SKM-1 treated with dmso at 0.1 percent for 144 hours (cell line): Measurements from ENCODE around the gene SOX6.
"Not testable (repeated sequence)": the region's sequence is repeated elsewhere in the genome, so short reads cannot be mapped to it uniquely, and the experiment has no call there.

ENCODE experiments used
- DNase-seq: peaks from one replicate; lab custom pipeline; 2025; ENCODE audit not compliant: unreplicated experiment; lab: John Stamatoyannopoulos, UW

SOX6 gene

DNA sequence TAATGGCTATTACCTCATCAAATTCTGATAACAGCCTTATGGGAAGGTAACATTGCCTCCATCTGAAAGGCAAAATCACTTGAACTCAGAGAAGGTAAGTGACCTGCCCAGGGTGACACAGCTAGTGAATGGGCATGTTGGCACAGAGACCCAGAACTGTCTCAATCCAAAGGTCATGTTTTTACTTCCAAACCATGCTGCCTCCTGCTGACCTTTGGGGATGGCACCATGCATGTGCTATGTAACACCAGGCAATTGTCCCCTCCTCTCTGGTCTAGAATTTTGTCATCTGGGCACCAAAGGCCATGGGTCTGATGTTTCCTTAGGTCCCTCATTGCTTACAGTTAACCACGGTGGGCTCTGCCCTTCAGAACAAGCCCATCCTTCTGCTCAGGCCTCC is 417.4 kb downstream of the SOX6 start:
- DNase-seq: no peak

GRCh38 chr11:15938121-15938611 is 418.2 kb downstream of the SOX6 start:
- DNase-seq: no peak

- DNase-seq: no peak
These were observed 418.7 kb downstream of the SOX6 start for GRCh38 chr11:15937601-15938120.

GRCh38 chr11:15936011-15936410 is 420.3 kb downstream of the SOX6 start:
- no peak for DNase-seq

DNA sequence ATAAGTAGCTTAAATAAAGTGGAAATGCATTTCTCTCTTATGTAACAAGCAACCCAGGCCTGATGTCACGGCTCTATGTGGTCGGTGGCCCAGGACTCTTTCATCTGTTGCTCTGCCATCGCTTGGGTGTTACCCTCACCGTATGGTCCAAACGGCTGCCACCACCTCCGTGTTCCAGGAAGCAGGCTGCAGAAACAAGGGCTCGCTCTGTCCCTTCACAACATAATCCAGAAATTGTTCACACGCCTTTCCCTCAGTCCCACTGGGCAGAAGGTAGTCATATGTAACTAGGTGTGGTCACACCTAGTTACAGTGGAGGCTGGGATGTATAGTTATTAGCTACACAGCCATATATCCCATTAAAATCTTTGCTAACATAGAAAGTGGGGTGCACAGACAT is 421.0 kb downstream of the SOX6 start:
- DNase-seq: no peak

- DNase-seq: no peak
These were observed 422.3 kb downstream of the SOX6 start for GRCh38 chr11:15933886-15934625.

- no peak for DNase-seq
These were observed 423.9 kb downstream of the SOX6 start for GRCh38 chr11:15932417-15932816.

- no peak for DNase-seq
These were observed 424.8 kb downstream of the SOX6 start for GRCh38 chr11:15931497-15931896.

- no peak for DNase-seq
These were observed 425.8 kb downstream of the SOX6 start for GRCh38 chr11:15930442-15931025.

GRCh38 chr11:15929371-15929901 is 426.9 kb downstream of the SOX6 start:
- DNase-seq: no peak

DNA sequence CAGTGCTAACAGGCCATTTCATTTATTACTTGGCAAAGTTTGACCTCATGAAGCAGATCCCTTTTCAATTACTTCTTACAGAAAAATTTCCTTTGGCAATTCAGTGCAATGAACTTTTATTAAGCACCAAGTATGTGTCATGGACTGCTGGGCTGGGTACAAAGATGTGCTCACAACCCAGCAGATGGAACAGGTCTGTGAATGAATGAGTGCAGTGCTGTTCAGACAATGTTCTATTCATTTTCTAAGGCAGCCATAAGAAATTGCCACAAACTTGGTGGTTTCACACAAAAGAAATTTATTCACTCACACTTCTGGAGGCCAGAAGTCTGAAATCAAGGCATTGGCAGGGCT is 428.5 kb downstream of the SOX6 start:
- DNase-seq: no peak

DNA sequence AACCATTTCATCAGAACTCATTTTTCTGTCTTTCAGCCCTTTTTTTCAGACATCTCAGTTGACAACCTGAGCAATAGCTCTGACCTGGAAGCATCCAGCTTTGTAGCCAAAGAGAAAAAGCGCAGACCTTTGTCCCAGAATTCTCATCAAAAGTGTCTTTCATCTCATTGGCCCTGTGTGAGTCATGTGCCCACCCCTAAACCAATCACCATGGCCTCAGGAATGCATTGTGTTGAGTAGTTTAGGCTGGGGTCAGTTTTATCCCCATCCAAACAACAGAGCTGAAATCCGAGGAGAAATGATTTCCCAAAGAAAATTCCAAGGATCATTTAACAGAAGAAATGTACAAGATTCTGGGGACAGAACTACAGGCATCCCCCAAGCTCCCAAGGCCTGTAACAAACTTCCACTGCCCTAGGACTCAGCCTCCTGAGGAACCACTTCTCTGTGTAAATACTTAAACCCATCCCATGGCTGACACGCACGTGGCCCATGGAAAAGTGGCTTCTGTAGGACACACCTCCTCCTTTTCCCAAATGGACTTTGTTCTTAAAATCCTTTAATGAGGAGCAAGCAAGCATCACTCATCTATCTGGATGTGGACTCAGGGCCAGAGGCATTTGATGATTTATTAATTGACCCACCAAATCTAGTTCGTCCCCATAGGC is 429.0 kb downstream of the SOX6 start:
- no peak for DNase-seq

DNA sequence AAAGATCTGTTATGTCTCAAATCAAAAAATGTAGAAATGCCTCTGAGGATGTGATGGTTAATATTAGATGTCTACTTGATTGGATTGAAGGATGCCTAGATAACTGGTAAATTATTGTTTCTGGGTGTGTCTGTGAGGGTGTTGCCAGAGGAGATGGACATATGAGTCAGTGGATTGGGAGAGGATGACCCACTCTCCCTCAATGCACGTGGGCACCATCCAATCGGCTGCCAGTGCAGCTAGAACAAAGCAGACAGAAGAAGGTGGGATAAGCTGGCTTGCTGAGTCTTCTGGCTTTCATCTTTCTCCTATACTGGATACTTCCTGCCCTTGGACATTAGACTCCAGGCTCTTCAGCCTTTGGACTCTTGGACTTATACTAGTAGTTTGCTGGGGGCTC is 430.3 kb downstream of the SOX6 start:
- no peak for DNase-seq

DNA sequence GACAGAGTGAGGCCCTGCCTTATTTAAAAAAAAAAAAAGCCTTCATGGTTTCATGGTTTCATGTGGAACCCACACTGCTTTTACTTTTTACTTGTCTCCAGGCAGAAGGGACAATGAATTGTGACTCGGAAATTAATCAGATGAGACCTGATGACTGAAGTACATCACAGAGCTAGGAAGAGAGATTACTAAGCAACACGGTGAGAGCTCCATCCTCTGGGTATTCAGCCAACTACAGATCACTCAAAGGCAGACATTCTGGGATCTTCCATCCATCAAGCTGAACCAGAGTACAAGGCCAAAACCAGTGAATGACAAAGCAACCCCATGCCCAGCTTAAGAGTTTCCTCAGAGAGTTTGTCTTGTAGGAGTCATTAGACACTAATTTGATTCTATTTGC is 433.2 kb downstream of the SOX6 start:
- no peak for DNase-seq

DNA sequence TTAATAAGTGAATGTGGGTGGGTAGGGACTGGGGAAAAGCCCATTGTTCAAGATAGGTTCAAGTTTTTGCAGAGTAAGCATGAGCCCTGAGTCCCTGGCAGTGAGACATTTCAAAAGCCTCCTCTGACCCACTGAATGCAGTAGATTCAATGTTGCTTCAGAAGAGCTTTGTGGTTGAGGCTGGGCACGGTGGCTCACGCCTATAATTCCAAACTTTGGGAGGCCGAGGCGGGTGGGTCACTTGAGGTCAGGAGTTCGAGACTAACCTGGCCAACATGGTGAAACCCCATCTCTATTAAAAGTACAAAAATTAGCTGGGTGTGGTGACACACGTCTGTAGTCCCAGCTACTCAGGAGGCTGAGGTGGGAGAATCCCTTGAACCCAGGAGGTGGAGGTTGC is 433.6 kb downstream of the SOX6 start:
- DNase-seq: not testable (repeated sequence)

DNA sequence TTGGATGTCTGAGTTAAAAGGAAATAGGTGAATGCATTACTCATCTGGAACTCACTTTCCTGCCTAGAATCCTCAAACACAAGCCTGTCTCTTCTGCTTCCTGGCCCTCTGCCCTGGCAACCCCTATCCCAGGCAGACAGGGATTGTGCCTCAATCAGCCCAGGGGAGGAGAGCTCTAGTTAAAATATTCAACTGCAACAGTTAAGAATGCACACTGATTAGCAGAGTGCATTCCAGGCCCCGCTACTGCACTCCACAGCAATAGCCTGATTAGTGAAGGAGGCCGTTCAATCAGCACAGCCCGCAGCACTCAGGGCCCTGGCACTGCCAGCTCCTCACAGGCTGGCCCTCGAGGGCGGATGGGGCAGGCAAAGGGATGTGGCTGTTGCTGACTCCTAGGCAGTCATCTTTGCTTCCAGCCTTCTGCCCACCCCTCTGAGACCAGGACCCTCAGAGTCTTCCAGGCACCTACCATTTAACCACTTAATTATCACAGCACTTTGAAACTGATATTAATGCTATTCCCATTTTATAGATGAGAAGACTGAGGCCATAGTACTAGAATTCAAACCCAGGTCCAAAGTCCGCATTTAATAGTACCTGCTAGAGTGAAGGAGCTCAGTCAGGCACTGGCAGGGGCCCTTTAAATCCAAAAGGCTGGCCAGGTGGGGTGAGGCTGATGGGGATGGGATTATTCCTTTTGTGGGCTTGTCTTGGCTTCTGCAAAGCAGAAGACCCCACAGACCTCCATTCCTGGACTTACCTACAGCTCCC is 435.3 kb downstream of the SOX6 start:
- no peak for DNase-seq

- DNase-seq: no peak
These were observed 437.7 kb downstream of the SOX6 start for GRCh38 chr11:15918674-15919073.

DNA sequence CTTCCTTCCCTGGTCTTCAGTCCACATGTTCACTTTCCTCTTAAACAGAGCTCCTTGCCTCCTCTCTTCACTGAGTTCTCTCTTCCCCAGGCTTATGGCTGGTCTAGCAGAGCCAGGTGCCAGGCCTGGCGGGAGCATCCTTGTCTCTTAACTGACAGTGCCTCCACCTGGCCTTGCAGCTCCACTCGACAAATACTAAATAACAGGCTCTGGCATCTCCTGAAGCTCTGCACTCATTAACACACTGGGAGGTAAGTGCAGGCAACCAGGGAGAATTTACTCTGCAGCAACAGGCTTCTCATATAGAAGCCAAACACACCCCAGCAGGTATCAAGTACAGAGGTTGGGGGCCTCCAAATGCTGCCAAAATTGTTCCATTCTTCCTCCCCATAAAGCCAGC is 438.1 kb downstream of the SOX6 start:
- DNase-seq: no peak
